ENCODE data around the gene CAND1. TPM values are rescaled to one million over a fixed set of nuclear protein-coding genes. Genes with fewer than 3 reads are reported as not detected.
A peak's percentile ranks its signal among the peaks of the same experiment; 100 is the strongest.

The CAND1 gene
- total and polyA plus RNA-seq, 9 of the 15 experiments (the other 6 are each of a cell fraction or from before 2014, with no cell fraction given), result 24.0 to 167 (median 77.5) TPM

DNA sequence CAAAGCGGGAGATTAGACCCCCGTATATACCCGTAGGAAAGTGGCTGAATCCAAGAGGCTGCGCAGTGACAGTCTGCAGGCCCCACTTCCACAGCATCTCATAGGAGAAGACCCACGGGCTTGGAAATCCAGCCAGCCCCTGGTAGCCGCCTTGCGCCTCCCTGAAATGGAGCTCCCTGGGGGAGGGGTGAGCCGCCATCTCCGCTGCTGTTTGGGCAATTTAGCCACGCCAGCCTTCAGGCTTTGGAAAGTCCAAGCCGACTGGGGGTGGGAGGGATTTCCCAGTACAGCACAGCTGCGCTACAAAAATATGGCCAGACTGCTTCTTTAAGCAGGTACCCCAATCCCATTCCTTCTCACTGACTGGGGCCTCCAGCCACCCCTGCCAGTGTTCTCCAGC, 53.4 kb downstream of the CAND1 start:
- 83% methylated on average over 12 of the region's 12 CpGs for WGBS (ENCODE audit: insufficient coverage, low coverage, missing lambda C conversion rate)
- peak; percentile 7 for ATAC-seq

More for the DNA sequence above, 53.4 kb downstream of the CAND1 start:
- DNase-seq (ENCODE audit: extremely low read depth in 1 of 4, low spot score in 3 of 4), result no peak
- Histone ChIP-seq H3K9me3 (replicated peaks; ENCODE audit: control insufficient read depth, insufficient read depth, low read depth, low read length) (no peaks in the 10 kb centered on the region; the same call in 1 of the 2 replicates), H3K9ac (ENCODE audit: insufficient read depth in 1 of 2, low read depth in 2 of 2, low read length in 2 of 2) (no peak overlapping the region), H3K4me2 (ENCODE audit: insufficient read depth, low read length) (no peak overlapping the region), H3K27ac (ENCODE audit: extremely low read depth, low read depth, low read length) (no peak overlapping the region), H3K36me3 (ENCODE audit: control insufficient read depth, insufficient read depth, low read length) (peaks cover 4% of the 10 kb centered on the region; the same call in 1 of the 3 replicates), H3K9me1 (ENCODE audit: control insufficient read depth, insufficient read depth, low read length) (no peaks in the 10 kb centered on the region), H4K20me1 (replicated peaks; ENCODE audit: control insufficient read depth, insufficient read depth, low read length) (no peaks in the 10 kb centered on the region), H3K4me1 (replicated peaks in 1 of 2; ENCODE audit: control insufficient read depth in 2 of 2, insufficient read depth in 2 of 2, low read length in 2 of 2) (no peaks in the 10 kb centered on the region), H3K27me3 (ENCODE audit: control insufficient read depth in 2 of 2, insufficient read depth in 2 of 2, low read length in 2 of 2) (peaks cover 0 to 2% of the 10 kb centered on the region in 2 experiments; a peak in 2 of 5 replicates), H3K4me3 (no peak overlapping the region), H3K79me2 (ENCODE audit: control insufficient read depth, insufficient read depth, low read length) (no peaks in the 10 kb centered on the region), H2AFZ (ENCODE audit: low read depth, low read length) (no peak overlapping the region)
- in situ Hi-C loops (cut with MboI), result no loop called here
- TF ChIP-seq RNF219 (CRISPR knock-in tag; IDR thresholded peaks at IDR 0.05) (no peak), NCOA6 (IDR thresholded peaks at IDR 0.05) (no peak), POLR2A (conservative IDR thresholded peaks at IDR 0.05) (0 out of 2 replicates have a peak, but pooled peaks have one; percentile 29), KDM4B (IDR thresholded peaks at IDR 0.05; ENCODE audit: borderline replicate concordance in 2 of 2, low read depth in 1 of 2) (no peak), POLR2G (IDR thresholded peaks at IDR 0.05; ENCODE audit: low read depth, low read length) (peak; percentile 62; the same call in 1 of the 2 replicates), TAL1 (IDR thresholded peaks at IDR 0.05) (no peak), ZBTB33 (CRISPR knock-in tag; IDR thresholded peaks at IDR 0.05) (peak; percentile 77)
- BruUV-seq (replicated peaks), result no TSS peak
- POLR2A ChIA-PET, result interaction anchor here (1.8 kb wide), 1 partner anchor 11 kb away, joined by 10 read pairs; no protein-coding TSS in a partner anchor
- intact Hi-C loops (cut with micrococcal nuclease), result no loop called here
- no peak for FAIRE-seq
- CTCF ChIA-PET (ENCODE audit: low intra/inter-chr PET ratio), result no interaction called here

All from K562 (cell line).